ENCODE data around the gene THBS2.

Gene THBS2

GRCh38 chr6:169177516-169178166 is 76.0 kb downstream of the THBS2 start:
- DNase-seq = no peak

DNA sequence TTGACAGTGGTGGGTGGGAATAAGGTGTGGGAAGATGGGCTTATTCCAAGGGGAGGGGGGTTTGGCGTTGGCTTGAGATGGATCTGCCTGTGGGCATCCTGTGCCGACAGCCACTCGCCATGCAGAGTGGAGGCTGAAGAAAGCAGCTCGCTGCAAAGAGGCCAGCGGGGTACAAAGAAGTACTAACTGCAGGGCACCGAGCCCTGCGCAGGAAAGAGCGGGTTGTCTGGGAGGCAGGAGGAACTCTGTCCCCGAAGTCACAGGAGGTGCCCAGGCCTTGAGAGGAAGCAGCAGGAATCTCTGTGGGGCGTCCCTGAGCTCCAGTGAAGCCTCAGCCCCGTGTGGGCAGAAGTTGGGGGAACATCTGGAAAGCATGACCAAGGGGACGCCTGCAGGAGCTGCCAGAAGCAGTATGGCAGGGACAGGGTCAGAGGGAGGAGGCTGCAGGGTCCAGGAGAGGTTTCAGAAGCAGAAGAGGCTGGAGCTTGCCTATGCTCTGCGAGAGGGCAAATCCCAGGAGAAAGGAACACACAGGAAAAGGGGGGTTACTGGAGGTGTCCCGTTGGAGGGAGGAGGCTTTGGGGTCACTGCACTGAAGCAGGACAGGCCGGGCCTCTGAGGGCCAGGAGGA is 77.2 kb downstream of the THBS2 start:
- DNase-seq = no peak

GRCh38 chr6:169175360-169175887 is 78.2 kb downstream of the THBS2 start:
- no peak for DNase-seq

GRCh38 chr6:169174516-169175359 is 78.9 kb downstream of the THBS2 start:
- no peak for DNase-seq

GRCh38 chr6:169173532-169174268 is 79.9 kb downstream of the THBS2 start:
- DNase-seq = no peak

- DNase-seq = no peak
These were observed 80.7 kb downstream of the THBS2 start for GRCh38 chr6:169172946-169173345.

DNA sequence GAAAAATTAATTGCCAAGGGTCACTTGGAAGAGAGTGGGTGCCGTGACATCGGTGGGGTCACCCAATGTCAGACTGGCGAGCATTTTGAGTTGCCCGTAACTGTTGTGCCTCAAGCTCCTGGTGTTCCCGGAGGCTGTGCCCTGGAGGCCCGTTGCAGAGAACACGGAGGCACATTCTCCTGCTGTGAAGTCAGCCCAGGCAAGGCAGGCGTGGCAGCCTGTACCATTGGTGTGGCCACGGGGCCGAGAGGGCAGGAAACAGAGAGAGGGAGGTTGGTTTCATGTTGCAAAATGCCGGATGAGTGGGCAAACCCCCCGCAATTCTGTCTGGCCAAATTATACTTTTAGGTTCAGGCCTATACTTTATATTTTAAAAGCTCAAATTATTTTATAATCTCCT is 81.2 kb downstream of the THBS2 start:
- DNase-seq = no peak

GRCh38 chr6:169171951-169172350 is 81.7 kb downstream of the THBS2 start:
- DNase-seq = no peak

DNA sequence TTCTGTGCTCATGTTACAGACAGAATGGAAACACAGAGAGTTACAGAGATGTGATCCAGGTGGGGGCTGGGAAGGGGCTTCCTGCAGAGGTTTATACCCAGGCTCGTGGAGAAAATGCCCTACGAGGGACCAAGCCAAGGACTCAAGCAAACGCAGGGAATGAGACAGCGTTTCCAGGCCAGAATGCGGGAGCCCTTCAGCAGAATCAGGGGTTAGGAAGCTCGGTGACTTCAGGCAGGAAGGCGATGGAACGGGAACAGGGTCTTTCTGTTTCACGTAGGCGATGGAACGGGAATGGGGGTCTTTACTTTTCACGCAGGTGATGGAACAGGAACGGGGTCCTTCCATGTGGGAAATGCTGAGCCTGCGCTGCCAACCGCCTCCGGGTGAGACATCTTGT is 82.6 kb downstream of the THBS2 start:
- DNase-seq = no peak

DNA sequence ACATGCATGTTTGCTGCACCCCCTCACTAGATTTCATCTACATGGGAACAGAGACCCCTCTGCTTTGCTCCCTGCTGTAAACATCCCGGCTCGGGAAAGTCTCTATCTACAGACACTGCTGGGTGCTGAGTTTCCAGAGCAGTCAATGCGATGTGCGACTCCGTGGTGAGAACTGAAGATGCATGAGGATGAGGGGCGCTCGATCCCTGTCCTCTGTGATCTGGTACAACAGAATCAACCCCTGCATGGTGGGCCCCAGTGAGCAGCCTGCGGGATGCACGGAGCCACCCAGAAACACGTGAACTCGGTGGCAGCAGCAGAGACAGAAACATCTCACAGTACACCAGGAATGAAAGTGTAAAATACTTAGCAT is 83.1 kb downstream of the THBS2 start:
- DNase-seq = no peak

GRCh38 chr6:169169941-169170582 is 83.6 kb downstream of the THBS2 start:
- no peak for DNase-seq

GRCh38 chr6:169169375-169169774 is 84.3 kb downstream of the THBS2 start:
- no peak for DNase-seq

- no peak for DNase-seq
These were observed 84.9 kb downstream of the THBS2 start for GRCh38 chr6:169168706-169169105.

DNA sequence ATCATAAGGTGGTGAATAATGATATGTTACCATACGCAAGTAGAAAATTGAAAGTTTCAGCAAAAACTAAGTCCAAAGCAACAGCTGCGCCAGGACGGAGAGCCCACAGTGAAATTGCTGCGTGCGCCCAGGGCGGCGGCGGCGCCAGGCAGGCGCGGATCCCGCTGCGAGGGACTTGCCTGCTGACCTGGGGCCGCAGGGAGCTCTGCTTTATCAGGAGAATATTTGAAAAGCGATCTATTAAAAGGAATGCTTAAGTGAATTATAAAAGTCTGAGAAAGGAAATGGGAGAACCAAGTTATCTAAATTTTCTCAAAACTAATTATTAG is 85.4 kb downstream of the THBS2 start:
- DNase-seq = no peak

DNA sequence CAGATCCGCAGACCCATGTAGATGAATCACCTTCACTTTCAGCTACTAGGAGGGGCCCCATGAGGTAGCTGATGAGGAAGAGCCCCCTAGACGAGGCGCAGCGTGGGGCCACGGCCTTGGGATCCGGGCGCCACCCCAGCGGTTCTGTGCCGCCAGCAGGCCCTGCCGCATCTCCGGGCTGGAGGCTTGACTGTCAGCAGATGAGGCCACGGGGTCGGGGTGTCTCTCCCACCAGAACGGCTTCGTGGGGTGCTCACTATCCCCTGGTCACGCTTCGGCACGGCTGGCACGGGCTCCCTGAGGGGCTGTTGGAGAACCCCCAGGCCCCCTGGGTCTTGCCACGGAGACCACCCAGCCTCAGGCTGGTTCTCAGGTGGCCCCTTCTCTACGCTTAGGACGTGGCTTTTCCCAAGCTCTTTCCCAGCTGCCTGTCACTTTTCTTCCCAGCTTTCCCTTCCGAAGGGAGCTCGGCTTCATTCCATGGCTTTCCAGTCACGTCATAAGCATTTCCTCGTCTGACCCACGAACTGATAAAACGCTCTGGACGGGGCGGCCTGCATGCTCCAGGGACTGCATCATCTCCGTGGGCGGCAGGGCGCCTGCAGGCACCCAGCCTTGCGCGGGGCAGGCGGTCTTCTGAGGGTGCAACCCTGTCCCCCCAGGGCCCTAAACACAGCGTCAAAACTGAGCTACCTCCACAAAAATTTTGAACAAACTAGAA is 85.9 kb downstream of the THBS2 start:
- DNase-seq = no peak

DNA sequence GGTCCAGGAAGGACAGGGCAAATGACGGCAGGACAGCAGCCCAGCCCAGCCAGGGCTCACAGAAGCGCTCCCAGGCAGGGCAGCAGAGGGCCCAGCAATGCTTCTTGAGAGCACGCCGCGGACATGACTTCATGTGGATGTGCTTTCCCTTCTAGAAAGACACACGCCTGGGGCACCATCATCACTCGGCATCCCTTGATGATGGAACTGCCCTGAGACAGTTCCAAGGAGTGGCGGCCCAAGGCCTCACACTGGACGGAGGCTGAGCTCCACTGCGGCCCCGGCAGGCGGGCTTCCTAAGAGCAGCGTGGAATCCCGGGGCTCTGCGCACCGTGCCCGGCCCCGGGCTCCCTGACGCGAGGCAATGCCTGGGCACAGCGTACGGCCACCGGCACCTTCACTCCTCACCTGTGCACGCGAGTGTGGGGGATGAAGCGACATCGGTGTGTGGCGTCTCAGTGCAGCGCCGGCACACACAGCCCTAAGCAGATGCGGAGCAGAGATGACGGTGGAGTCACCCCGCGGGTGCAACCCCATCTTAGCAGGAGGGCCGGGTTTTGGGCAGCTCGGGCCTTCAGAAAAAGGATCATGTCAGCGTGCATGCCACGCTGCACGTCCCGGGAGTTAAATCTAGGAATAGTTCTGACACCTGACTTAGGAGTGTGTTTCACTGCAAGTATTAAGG is 86.6 kb downstream of the THBS2 start:
- no peak for DNase-seq

Measured in activated CD4-positive, alpha-beta T cell treated with anti-CD3 and anti-CD28 coated beads, Interleukin-2, Interleukin-6, amounts not matched to agents 100 ng/mL and 50 ng/mL, durations not matched to agents 16 hours and 8 hours (primary cell).